Muscle of leg (tissue), 11 donors: ENCODE results near the gene ACSL5. TPM values are rescaled to one million over a fixed set of nuclear protein-coding genes. Genes with fewer than 3 reads are reported as not detected.

ENCODE experiments used
- DNase-seq: peaks from one replicate; pipeline ENCODE4 v3.0.0; 2013
- H3K27ac ChIP-seq: one replicate; pipeline ENCODE4 v1.5.1; 2013; ENCODE audit warnings: mild to moderate bottlenecking, low read length, control low read depth
- H3K27me3 ChIP-seq: one replicate; pipeline ENCODE4 v1.6.1; 2013; ENCODE audit warnings: low read length; ENCODE audit not compliant: control insufficient read depth, insufficient read depth
- H3K36me3 ChIP-seq: one replicate; pipeline ENCODE4 v1.6.1; 2013; ENCODE audit warnings: low read length; ENCODE audit not compliant: control insufficient read depth, insufficient read depth
- H3K4me1 ChIP-seq: one replicate; pipeline ENCODE4 v1.6.1; 2013; ENCODE audit warnings: low read length; ENCODE audit not compliant: control insufficient read depth, insufficient read depth
- H3K4me3 ChIP-seq: one replicate; pipeline ENCODE4 v1.5.1; 2013; ENCODE audit warnings: low read length, control low read depth
- H3K9me3 ChIP-seq: replicated peaks from 2 replicates; pipeline ENCODE4 v1.6.1; 2013; ENCODE audit warnings: low read depth, low read length; ENCODE audit not compliant: control insufficient read depth
- WGBS: methylation state at CpG from one replicate; pipeline ENCODE4 v1.1.5; 2013; ENCODE audit warnings: missing lambda C conversion rate; ENCODE audit not compliant: insufficient coverage; 5-methylcytosine and 5-hydroxymethylcytosine counted together
- polyA plus RNA-seq, 8 donors: library from polyadenylated mRNA; unstranded; fragments of 120-200 nt; gene quantifications; one replicate each; pipeline versions ENCODE4 v1.2.1 to v1.2.3, GENCODE V29; 2013; ENCODE audit warnings: inconsistent platforms in 1 of 8, low replicate concordance in 1 of 8; ENCODE audit not compliant: insufficient read length in 8 of 8, insufficient read depth in 1 of 8
- total RNA-seq: library from RNA; stranded (reverse); fragments of 120-200 nt; gene quantifications from one replicate; pipeline ENCODE4 v1.2.4, GENCODE V29; 2013

ACSL5 gene
- total and polyA plus RNA-seq, 9 donors = 1.6 to 17.1 (median 2.0) TPM

GRCh38 chr10:112349521-112350085, 24.3 kb upstream of the ACSL5 start:
- Histone ChIP-seq H3K9me3 (no peaks in the 10 kb centered on the region), H3K4me1 (no peaks in the 10 kb centered on the region), H3K27me3 (no peaks in the 10 kb centered on the region), H3K4me3 (no peak overlapping the region), H3K36me3 (no peaks in the 10 kb centered on the region), H3K27ac (no peak overlapping the region)
- WGBS = 93% methylated on average over 43 of the region's 46 CpGs
- no peak for DNase-seq

GRCh38 chr10:112351146-112351545, 22.8 kb upstream of the ACSL5 start:
- 61% methylated on average over 6 of the region's 8 CpGs for WGBS
- H3K27ac ChIP-seq = no peak overlapping the region
- H3K9me3 ChIP-seq = no peaks in the 10 kb centered on the region

GRCh38 chr10:112352044-112352443, 21.9 kb upstream of the ACSL5 start:
- Histone ChIP-seq H3K27me3 (no peaks in the 10 kb centered on the region), H3K4me1 (no peaks in the 10 kb centered on the region), H3K9me3 (no peaks in the 10 kb centered on the region), H3K4me3 (no peak overlapping the region), H3K27ac (no peak overlapping the region), H3K36me3 (no peaks in the 10 kb centered on the region)
- no CpG with 5 or more reads among the region's 3 CpGs for WGBS
- DNase-seq = no peak

More at GRCh38 chr10:112351146-112351545, 22.8 kb upstream of the ACSL5 start:
- Histone ChIP-seq H3K27me3 (no peaks in the 10 kb centered on the region), H3K4me3 (no peak overlapping the region), H3K4me1 (no peaks in the 10 kb centered on the region), H3K36me3 (no peaks in the 10 kb centered on the region)
- DNase-seq = no peak

- Histone ChIP-seq H3K36me3 (no peaks in the 10 kb centered on the region), H3K27ac (no peak overlapping the region), H3K27me3 (no peaks in the 10 kb centered on the region), H3K9me3 (no peaks in the 10 kb centered on the region), H3K4me1 (no peaks in the 10 kb centered on the region), H3K4me3 (no peak overlapping the region)
- DNase-seq = no peak
Measured at GRCh38 chr10:112353046-112353445, 20.9 kb upstream of the ACSL5 start.

- Histone ChIP-seq H3K9me3 (no peaks in the 10 kb centered on the region), H3K4me3 (no peak overlapping the region), H3K4me1 (no peaks in the 10 kb centered on the region), H3K27me3 (no peaks in the 10 kb centered on the region), H3K27ac (no peak overlapping the region), H3K36me3 (no peaks in the 10 kb centered on the region)
- WGBS = 82% methylated on average over 2 of the region's 5 CpGs
- DNase-seq = no peak
Measured at GRCh38 chr10:112356686-112357085, 17.2 kb upstream of the ACSL5 start.

GRCh38 chr10:112359606-112360307, 14.2 kb upstream of the ACSL5 start:
- H3K4me3 ChIP-seq = no peak overlapping the region
- H3K27me3 ChIP-seq = no peaks in the 10 kb centered on the region
- no peaks in the 10 kb centered on the region for H3K9me3 ChIP-seq
- H3K4me1 ChIP-seq = peaks cover 2% of the 10 kb centered on the region
- no peak for DNase-seq
- 50% methylated on average over 2 of the region's 8 CpGs for WGBS
- H3K36me3 ChIP-seq = no peaks in the 10 kb centered on the region
- no peak overlapping the region for H3K27ac ChIP-seq

GRCh38 chr10:112360308-112361270, 13.3 kb upstream of the ACSL5 start:
- 46% methylated on average over 7 of the region's 13 CpGs for WGBS
- Histone ChIP-seq H3K9me3 (no peaks in the 10 kb centered on the region), H3K27me3 (no peaks in the 10 kb centered on the region), H3K36me3 (no peaks in the 10 kb centered on the region), H3K4me1 (peaks cover 2% of the 10 kb centered on the region), H3K27ac (no peak overlapping the region), H3K4me3 (no peak overlapping the region)
- peak; percentile 35 for DNase-seq

GRCh38 chr10:112361951-112362751, 11.8 kb upstream of the ACSL5 start:
- WGBS = 64% methylated on average over 1 of the region's 6 CpGs
- Histone ChIP-seq H3K4me1 (peaks cover 2% of the 10 kb centered on the region), H3K27ac (no peak overlapping the region), H3K27me3 (no peaks in the 10 kb centered on the region), H3K36me3 (no peaks in the 10 kb centered on the region), H3K4me3 (no peak overlapping the region), H3K9me3 (no peaks in the 10 kb centered on the region)
- DNase-seq = peak; percentile 80

- WGBS = 80% methylated on average over 4 of the region's 8 CpGs
- Histone ChIP-seq H3K4me1 (peaks cover 2% of the 10 kb centered on the region), H3K27ac (no peak overlapping the region), H3K36me3 (no peaks in the 10 kb centered on the region), H3K27me3 (no peaks in the 10 kb centered on the region), H3K4me3 (no peak overlapping the region), H3K9me3 (no peaks in the 10 kb centered on the region)
- DNase-seq = no peak
Measured at GRCh38 chr10:112362833-112363232, 11.1 kb upstream of the ACSL5 start.
